ENCODE measurements around the gene LCA5L.
A peak's percentile ranks its signal among the peaks of the same experiment; 100 is the strongest.
"Not testable (repeated sequence)": the region's sequence is repeated elsewhere in the genome, so short reads cannot be mapped to it uniquely, and the experiment has no call there.

Gene LCA5L

DNA sequence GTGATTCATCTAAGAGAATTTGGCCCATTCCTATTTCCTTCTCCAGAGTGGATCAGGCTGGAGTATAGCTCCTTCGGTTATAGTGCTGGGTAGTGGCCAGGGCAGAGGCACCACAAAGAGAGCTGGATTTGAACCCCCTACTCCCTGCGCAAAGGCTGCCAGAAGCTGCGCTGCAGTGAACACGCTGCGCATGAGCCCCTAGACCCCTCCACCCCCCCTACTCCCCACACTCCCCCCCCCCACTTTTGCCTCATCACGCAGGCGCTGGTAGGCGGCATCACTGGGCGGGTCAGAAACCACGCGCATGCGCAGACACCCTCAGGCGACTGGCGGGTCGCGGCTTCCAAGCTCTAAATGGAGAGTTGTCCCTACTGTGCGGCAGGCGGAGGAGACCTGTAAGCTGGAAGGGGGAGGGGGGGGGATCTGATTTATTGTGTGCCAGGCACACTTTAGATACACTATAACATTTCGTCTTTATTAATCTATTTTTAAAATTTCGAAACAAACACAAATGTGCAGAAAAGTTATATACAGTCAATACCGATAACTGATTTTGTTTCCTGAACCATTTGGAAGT is 58.0 kb downstream of the LCA5L start:
- DNase-seq (ENCODE audit: low spot score) = peak; percentile 91

DNA sequence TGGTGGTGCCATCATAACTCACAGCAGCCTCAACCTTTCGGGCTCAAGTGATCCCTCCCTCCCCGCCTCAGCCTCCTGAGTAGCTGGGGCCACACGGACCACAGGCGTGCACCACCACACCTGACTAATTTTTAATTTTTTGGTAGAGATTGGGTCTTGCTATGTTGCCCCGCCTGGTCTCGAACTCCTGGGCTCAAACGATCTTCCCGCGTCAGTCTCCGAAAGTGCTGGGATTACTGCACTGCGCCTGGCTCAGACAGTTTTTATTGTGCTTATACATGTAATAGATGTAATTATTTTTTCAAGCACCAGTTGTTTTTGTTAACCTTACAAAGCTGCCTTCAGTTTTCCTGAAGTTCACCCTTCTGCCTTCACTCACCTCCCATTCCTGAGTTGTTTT is 58.7 kb downstream of the LCA5L start:
- no peak for DNase-seq (ENCODE audit: low spot score)

DNA sequence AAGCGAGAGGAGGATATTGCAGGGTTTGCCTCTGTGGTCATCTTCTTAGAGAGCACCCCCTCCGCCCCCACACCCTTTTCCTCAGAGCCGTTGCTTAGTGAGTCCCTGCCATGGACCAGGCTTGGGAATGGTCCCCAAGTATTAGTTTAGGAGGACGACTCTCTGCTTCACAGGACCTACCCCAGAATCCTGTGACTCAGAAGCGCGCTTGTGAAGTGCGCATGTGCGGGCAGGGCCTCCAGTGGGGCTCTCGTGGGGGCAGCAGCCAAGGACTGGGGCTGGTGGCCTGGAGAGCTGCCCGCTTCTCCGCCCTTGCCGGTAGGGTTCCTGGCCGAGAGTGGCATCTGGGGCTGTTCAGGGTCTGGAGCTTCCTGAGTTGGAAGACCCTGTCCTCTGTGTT is 59.4 kb downstream of the LCA5L start:
- DNase-seq (ENCODE audit: low spot score) = no peak

DNA sequence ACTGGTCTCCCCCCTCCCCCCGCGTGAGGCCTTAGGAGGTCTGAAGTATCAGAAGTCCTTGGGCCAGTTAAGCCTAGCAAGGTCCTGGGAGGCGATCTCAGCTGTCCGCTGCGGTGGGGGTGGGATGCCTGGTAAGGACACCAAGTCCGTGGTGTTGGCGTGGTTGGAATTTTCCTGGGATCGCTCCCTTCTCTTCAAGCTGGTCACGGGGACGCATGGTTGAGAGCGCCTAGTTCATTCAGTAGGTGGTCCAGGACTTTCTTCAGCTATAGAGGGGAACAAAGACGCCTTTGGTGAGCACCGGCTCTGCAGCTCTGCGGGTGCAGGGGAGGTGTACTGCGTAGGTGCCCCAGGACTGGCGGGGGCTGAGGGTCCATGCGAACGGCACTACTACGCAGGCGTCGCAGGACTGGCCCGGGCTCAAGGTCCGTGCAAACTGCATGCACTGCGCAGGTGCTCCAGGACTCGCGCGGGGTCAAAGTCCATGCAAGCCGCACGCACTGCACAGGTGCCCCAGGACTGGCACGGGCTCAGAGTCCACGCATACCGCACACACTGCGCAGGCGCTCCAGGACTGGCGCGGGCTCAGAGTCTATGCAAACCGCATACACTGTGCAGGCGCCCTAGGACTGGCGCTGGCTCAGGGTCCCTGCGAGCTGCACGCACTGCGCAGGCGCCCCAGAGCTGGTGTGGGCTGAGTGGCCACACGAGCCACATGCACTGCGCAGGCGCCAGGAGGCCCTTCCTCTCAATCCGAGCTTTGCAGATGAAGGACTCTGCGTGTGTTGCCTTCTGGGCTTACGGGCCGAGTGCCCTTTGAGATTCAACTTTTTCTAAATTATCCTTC is 60.1 kb downstream of the LCA5L start:
- DNase-seq (ENCODE audit: low spot score) = peak; percentile 50

DNA sequence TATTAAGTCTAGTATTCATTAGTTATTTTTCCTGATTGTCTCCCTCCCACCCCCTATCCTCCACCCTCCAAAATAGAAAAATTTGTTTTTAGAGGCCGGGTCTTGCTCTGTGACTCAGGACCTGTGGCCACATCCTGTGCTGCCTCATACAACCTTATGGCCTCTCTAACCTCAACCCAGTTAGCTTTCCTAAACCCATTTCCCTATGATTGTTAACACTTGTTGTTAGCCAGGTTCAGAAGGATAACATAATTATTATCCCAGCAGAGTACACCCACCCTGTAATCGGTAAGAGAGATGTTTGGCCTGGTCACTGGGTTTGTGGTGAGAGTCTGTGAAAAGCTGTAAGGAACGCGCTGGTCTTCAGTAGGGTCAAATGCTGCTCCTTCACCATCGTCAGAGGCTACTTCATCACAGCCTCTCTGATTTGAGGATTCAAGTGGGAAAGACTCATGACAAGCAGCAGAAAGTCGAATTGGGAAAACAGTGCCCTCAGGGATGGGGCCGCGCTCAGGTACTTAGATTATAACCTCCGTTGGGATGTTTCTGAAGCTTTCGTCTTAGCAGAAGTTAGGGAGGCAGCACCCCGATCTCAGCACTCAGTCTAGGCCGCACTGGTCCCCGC is 60.8 kb downstream of the LCA5L start:
- no peak for DNase-seq (ENCODE audit: low spot score)

DNA sequence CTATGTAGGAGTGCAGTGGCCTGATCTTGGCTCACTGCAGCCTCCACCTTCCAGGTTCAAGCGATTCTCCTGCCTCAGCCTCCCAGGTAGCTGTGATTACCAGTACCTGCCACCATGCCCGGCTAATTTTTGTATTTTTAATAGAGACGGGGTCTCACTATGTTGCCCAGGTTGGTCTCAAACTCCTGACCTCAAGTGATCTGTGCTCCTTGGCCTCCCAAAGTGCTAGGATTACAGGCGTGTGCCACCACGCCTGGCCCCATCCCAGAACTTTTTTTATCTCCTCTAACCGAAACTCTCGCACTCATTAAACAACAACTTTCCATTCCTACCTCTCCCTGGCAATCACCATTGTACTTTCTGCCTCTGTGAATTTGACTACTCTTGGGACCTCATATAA is 63.5 kb downstream of the LCA5L start:
- DNase-seq (ENCODE audit: low spot score) = not testable (repeated sequence)

DNA sequence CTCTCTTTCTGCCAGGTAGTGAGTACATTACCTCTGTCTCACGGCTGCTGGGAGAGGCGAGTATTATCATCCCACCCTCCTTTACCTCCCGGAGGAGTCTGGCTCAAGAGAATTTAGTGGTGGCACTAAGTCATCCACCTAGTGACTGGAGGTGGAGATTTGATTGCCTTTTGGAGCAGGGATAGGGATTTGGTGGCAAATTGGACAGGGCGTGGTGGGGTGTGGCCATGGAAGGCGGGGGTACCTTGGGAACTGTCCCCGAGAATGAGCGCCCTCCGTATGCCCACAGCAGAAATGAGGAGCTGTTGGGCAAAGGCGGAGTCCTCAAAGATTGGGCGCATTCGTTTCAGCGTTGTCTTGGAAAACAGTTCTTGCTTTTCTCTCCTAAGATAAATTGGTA is 64.6 kb downstream of the LCA5L start:
- no peak for DNase-seq (ENCODE audit: low spot score)

DNA sequence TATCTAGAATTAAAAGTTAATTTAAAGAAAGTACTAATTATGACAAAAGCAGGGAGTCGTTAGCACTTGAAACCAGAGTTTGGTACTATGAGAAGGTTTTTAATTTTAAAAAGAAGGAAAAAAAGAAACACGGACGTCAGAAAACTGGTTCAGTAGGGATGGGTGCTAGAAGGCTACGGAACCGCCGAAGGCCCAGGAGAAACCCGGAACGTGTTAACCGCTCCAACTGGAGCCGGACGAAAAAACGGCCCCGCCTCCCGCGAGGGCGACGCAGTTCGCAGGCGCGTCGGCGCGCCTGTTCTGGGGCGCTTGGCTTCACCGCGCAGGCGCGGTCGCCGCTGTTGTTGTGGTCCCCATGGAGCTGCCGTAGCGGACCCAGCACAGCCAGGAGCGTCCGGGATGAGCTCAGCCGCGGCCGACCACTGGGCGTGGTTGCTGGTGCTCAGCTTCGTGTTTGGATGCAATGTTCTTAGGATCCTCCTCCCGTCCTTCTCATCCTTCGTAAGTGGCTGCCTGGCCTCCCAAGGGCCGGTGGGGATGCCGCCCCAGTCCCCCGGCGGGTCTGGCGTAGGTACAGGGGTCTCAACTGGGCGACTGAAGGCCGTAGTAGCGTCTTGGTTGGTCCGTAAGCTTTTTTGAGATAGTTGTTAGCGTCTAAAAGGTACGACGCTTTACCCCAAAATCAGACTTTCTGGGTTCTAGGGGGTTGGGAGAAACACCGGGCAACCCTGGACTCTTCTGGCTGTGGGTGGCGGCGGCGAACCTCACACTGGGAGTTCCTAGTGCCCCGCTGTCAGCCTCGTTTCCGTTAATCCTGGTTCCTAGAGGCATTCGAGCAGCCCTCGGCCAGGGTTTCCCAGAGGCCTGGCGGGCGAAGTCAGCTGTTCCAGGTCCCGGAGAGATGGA is 65.3 kb downstream of the LCA5L start:
- DNase-seq (ENCODE audit: low spot score) = peak; percentile 90

DNA sequence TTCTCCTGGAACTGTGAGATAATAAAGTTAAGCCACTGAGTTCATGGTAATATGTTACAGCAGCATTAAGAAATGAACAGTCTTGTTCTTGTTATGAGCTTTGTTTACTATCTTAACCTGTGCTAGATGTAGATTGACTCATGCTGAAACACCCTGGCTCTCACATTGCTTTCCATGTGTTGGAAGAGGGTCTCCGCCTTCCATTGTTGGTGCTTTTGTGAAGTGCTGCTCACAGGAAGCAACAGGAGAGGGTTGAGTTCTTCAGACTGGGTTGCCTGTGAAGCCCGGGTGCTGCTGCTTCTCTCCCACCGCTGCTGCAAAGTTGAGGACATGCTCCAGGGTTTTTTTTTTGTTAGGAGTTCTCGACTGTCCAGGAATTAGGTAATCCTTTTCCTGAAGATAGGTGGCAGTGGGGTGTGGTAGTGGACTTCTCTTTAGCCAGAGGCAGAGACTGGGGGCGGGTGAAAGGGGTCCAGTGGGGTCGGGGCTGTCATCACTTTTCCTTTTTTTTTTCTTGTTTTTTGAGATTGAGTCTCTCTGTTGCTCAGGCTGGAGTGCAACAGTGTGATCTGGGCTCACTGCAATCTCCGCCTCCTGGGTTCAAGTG is 68.0 kb downstream of the LCA5L start:
- no peak for DNase-seq (ENCODE audit: low spot score)

DNA sequence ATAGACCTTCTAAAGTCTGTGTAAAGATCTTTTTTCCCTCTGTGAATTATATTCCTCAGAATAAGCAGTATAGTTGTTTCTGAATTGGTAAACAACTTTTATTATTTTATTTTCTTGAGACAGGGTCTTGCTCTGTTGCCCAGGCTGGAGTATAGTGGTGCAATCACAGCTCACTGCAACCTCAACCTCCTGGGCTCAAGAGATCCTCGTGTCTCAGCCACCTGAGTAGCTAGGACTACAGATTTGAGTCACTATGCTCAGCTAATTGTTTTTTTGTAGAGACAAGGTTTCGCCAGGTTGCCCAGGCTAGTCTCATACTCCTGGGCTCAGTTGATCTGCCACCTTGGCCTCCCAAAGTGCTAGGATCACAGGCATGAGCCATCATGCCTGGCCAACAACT is 70.1 kb downstream of the LCA5L start:
- DNase-seq (ENCODE audit: low spot score) = no peak

DNA sequence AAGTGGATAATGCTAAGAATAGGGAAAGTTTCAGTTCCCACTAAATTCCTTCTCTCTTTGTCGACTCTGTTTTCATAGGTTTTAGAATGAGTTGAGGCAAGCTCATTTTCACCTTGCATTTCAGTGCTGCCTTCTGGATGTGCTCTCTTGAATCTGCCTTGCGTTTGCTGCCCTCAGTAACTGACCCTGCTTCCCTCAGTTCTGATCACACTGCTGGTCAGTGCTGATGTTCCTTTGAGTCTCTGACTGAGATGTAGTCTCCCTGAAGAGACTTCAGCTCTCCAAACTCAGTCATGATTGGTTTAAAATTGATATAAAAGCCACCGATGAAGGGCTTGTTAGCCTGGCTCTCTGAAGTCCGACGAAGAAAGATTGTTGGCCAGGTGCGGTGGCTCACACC is 71.5 kb downstream of the LCA5L start:
- no peak for DNase-seq (ENCODE audit: low spot score)

DNA sequence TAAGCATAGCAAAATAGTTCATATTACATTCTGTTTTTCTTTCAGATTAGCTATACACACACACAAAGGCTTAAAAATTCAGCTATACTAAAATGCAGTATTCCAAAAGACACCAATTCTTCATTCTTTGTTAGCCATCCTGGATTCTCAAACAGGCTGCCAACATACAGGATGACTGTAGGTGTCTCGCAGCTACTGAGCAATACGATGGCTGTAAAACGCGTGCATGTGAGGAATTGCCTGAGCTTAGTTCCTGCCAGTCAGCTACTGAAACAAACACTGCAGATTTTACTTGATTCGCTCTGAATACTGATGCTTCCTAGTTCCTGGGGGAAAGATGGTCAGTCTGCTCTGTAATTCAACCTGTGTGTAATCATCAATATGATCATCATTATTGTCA is 71.9 kb downstream of the LCA5L start:
- no peak for DNase-seq (ENCODE audit: low spot score)

DNA sequence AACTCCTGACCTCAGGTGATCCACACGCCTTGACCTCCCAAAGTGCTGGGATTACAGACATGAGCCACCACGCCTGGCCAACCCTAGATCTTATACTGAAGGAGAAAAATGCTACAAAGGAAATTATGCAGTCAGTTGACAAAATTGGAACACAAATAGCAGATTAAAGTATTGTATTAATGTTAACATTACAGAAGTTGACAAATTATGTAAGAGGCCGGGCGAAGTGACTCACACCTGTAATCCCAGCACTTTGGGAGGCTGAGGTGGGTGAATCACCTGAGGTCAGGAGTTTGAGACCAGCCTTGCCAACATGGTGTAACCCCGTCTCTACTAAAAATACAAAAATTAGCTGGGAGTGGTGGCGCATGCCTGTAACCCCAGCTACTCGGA is 75.7 kb downstream of the LCA5L start:
- DNase-seq (ENCODE audit: low spot score) = not testable (repeated sequence)

DNA sequence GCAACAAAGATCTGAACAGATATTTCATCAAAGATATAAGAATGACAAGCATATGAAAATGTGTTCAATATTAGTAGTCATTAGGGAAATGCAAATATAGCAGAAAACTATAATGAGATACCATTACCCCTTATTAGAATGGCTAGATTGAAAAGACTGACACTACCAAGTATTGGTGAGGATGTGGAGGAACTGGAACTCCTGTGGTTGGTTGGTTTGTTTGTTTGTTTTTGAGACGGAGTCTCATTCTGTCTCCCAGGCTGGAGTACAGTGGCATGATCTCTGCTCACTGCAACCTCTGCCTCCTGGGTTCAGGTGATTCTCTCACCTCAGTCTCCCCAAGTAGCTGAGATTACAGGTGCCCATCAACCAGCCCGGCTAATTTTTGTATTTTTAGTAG is 77.8 kb downstream of the LCA5L start:
- no peak for DNase-seq (ENCODE audit: low spot score)

DNA sequence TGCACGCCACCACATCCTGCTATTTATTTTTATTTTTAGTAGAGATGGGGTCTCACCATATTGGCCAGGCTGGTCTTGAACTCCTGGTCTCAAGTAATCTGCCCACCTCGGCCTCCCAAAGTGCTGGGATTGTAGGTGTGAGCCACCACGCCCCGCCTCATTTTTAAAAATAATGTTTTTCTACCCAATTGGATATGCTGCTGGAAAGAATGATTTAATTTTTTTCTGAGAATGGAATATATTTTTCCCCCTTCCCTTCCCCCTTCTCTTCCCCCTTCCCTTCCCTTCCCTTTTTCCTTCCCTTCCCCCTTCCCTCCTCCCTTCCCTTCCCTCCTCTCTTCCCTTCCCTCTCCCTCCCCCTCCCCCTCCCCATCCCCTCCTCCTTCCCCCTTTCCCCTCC is 79.0 kb downstream of the LCA5L start:
- no peak for DNase-seq (ENCODE audit: low spot score)

DNA sequence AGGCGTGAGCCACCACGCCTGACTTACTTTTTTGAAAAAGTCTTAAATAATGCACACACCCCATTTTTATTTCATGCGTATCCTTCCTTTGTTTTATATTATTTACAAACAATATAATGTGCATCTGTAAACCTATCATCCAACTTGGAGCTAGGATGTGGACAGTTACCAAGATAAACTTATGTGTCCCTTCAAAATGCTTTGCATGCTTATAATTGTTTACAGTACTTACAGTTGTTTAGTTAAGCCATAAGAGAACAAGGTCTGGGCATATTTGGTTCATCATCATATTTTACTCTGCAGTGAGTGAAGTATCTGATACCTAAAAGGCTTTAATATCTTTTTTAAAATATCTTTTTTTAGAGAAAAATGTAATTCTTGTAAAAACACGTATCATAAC is 80.6 kb downstream of the LCA5L start:
- DNase-seq (ENCODE audit: low spot score) = no peak

DNA sequence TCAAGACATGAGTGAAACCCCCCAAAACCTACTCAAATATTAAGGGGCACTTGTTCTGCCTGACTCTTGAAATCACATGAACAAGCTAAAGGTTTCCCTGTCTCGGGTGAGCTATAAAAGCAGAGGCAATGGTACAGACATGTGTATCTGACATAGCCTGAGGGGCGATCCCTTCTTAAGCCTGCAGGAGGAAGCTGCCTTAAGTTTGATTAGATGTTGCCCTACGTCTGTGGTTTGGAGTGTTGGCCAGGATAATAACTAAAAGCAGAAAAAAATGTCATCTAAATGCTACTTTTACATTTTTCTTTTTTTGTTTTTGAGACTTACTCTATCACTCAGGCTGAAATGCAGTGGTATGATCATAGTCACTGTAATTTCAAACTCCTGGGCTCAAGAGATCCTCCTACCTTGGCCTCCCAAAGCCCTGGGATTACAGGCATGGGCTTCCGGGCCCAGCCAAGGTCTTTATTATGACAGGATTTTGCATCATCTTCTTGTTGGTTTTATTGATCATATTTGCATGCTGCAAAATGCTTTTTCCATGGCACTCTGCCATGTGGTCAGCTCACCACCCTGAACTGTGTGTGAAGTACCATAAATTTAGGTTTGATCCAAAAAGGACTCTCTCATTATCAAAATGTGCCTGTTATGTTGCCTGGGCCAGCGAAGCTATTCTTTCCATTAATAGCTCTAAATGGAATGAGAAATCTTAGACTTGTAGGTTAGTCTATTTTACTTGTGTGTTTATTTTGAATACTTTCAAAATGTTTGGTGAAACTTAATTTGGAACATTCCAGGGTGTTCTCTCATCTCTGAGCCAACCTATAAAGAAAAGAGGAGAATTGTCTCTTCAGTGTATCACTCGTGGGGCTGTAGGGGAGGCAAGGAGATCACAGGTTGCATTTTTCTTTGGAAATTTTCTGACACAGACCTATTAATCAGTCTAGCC is 81.7 kb downstream of the LCA5L start:
- DNase-seq (ENCODE audit: low spot score) = no peak

DNA sequence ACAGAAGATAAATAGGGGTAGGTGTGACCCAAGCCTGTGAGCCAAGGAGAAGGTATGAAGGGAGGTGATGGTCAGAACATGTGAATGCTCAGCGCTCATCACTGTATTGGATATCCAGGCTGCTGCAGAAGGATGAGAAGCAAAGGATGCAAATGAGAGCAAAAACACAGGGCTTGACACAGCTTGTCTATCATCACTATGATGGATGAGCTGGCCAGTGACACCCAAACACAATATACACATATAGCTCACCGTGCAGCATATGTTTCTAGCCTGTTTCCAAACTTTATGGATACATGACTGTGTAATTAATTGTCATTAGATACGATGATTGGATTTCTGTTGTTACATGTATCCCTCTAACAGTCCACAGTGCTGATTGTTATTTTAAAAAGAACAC is 82.8 kb downstream of the LCA5L start:
- DNase-seq (ENCODE audit: low spot score) = no peak

DNA sequence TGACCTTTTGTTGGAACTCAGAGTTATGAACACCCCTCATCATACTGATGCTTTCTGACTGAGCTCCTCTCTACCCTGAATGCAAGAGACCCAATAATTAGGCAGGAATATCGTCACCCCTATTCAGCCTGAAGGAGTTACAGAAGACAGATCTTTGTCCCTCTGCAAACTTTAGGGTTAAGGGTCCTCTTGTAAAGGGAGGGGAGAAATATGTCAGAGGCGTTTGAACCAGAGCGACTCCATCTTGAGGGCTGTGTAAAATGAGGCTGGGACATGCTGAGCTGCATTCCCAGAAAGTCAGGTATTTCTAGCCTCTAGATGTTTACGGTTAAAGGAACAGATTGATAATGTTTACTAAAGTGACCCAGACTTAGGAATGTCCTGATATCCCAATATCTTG is 86.2 kb downstream of the LCA5L start:
- DNase-seq (ENCODE audit: low spot score) = no peak
